DMS153 treated with DMSO at 0.1 percent for 48 hours (cell line): ENCODE results near the gene ZSWIM4.

Experiments used
- DNase-seq: peaks from one replicate; lab custom pipeline; 2025; ENCODE audit not compliant: unreplicated experiment; lab: John Stamatoyannopoulos, UW

Gene ZSWIM4

GRCh38 chr19:13868663-13869062, 73.4 kb downstream of the ZSWIM4 start:
- no peak for DNase-seq

DNA sequence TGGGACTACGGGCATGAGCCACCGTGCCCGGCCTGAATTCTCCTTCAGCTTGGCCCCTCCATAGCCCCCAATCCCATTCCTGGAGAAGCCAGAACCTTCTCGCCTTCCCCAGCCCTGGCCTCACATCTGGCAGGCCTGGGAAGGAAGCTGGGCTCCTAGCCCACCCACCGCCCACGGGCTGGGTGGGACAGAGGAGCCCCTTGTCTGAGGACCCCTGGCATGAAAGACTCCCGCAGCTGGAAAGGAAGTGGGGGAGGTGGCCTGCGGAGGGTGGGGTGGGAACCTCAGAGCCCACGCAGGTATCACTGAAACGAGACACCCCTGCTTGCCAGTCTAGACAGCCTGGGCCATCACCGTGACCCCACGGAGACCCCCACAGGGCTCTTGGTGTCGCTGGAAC, 74.0 kb downstream of the ZSWIM4 start:
- DNase-seq: no peak

GRCh38 chr19:13870873-13871272, 75.6 kb downstream of the ZSWIM4 start:
- no peak for DNase-seq

DNA sequence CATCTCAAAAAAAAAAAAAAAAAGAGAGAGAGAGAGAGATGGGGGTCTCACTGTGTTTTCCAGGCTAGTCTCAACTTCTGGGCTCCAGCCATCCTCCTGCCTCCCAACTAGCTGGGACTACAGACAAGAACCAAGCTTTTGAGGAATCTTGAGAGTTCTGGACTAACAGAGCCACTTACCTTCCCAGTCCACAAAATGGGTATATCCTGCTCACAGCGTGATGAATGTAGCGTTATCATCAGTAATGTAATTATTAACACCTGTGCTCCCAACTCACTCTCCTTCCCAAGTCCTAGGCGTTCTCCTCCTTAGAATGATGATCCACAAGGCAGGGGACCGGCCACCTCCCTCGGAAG, 77.1 kb downstream of the ZSWIM4 start:
- no peak for DNase-seq

DNA sequence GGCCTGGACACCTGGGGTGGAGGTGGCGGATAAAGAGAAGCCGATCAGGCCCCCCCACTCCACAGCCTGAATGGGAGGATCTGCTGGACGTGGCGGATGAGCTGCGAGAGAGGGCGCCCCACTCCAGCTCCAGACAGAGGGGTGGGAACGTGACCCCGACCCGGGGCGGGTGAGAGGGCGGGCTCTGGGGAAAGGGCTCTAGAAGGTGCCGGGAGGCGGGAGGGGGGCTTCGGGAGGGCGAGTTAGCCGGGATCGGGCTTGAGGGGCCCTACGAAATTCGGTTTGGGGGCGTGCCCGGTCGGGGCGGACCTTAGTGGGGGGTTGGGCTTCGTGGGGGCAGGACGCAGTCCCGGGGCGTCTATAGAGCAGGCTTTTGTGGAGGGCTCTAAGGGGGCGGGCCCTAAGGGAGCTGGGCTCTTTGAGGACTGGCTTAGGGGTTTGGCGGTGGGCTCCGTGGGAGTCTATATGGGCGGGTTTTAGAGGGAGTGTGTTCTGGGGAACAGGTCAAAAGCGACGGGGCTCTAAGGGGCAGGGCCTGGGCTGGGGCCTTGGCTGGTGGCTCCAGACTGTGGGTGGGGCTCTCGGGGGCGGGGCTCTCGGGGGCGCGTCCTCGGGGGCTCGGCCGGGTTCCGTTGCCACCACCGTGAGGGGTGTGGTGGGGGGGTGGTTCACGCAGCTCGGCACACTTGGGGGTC, 77.6 kb downstream of the ZSWIM4 start:
- DNase-seq: no peak

DNA sequence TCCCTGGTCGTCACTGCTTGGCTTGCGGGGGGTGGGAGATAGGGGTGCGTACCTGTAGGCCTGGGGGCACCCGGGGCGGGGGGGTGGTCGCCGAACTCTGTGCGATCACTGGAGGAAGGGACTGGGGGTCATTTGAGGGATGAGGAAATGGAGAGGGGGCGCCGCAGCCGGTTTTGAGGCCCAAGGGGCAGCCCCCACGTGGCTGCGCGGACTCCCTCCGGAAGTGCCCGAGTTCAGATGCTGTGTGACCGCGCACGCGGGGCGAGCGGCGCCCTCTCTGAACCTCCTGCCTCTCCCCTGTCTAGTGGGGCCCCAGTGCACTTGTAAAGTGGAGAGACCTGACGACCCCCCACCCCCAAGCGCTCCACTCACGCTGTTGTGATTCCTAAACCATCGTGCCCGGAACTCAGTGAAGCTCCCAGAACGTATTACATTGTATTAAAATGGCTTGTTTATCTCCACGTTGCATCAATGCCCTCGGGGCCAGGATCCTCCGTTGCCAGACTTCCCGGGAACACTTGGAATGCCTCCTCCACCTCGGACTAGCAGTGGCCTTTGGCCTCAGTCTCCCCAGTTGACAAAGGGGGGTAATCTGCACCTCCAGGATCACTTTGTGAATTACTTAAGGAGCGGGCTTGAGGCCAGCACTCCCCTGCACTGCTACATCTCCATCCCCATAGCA, 78.7 kb downstream of the ZSWIM4 start:
- no peak for DNase-seq

GRCh38 chr19:13875824-13876223, 80.6 kb downstream of the ZSWIM4 start:
- no peak for DNase-seq

DNA sequence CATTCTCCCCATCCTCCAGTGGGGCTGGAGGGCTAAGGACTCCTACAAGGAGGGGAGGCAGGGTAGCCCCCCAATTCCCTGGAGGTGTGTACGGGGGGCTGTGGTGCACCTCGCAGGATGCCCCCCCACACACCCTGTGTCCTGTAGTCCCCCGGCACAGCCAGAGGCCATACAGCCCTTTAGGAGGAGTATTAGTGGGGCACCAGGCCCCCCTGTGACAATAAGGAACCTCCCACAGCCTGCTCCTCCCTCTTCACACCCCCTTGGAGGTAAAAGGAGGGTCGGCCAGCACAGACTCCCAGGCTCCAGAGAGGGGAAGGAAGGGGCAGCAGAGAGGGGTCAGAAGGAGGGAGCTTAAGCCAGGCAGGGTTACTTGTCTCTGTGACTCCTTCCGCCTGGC, 81.6 kb downstream of the ZSWIM4 start, which contains the start of gene NANOS3:
Gene NANOS3, plus strand, starts transcription at position 301 of the 400 bp plus-strand sequence. CDS start 115 bp downstream, outside the sequence.
- no peak for DNase-seq

GRCh38 chr19:13877303-13877702, 82.1 kb downstream of the ZSWIM4 start:
- DNase-seq: no peak

DNA sequence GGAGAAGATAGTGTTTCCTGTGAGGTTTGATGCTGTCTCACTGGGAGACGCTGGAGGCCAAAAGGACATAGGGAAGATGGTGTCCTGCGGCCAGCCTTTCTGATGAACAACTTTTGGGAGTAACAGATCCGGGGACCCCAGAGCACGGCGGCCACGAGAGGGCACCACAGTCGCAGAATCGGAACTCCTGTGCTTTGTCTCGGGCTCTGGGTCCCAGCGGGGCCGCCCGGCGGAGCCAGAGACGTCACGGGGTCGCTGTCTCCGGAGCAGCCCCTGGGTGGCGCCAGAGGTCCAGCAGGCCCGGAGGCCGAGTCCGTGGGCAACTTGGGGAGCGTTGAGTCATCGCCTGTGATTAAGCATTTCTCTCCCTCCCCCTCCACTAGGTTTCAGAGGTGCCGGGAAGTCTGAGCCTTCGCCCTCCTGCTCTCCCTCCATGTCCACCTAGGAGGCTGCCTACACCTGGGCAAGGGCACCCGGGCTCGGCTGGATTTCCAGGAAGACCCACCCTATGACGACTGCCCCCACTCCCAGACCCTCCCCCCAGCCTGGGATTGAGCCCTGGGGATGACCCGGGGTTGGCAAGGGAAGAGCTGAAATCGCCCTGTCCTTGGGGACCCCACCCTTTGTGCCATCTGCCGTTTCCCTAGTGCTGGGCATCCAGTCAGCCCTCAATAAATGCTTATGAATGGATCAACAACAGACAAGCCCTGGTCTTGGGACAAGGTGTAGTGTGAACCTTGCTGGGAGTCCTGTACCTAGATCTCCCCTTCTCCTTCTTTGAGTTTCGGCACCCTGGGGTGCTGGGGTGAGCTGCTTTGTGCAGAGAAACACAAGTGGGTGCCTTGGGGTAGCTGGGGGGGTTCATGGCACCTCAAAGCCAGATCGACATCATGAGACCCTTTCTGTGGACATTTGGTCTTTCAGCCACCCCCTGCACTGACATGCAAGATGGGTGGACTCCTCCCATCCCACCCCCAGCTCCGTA, 85.1 kb downstream of the ZSWIM4 start:
- peak; percentile 86 for DNase-seq

DNA sequence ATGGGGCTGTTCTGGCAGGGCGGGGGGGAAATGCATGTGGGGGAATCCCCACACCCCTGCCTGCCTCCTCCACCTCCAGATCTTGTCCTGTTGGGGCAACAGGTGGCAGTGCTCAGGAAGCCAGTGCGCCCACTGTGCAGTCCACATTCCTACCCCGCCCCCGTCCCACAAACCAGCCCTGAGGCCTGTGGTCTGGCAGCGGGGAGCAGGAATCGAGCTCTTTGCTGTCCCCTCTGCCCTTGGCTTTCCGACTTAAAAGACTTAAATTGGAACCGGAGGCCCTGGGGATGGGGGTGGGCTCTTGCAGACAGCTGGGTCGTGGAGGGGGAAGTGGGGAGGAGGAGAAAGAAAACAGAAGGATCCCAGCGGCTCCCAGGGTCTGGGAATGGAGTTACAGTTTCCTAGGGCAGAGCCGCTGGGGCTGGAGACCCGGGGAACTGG, 86.0 kb downstream of the ZSWIM4 start:
- DNase-seq: no peak
